Endothelial cell of umbilical vein (primary cell): ENCODE data around the gene RNASET2. TPM values are rescaled to one million over a fixed set of nuclear protein-coding genes. Genes with fewer than 3 reads are reported as not detected.

Experiments used
- BruUV-seq: library from RNA; stranded (reverse); fragments of 400-500 nt; replicated peaks from 2 replicates; lab custom pipeline; 2021; lab: Mats Ljungman, UMichigan
- CTCF ChIA-PET: fragments of 300-600, 350-600 bp; sonication (Branson Sonifier 250); formaldehyde crosslinking; loops from one replicate; lab custom pipeline; 2021; ENCODE audit warnings: antibody characterized with exemption, inconsistent platforms; lab: Charles Lee
- POLR2A ChIA-PET: fragments of 300-600, 350-600 bp; sonication (Branson Sonifier 250); formaldehyde crosslinking; loops from one replicate; lab custom pipeline; 2021; ENCODE audit warnings: antibody characterized with exemption, inconsistent platforms; lab: Charles Lee
- DNase-seq: peaks from one replicate; pipeline ENCODE4 v3.0.0-alpha.2; 2011; ENCODE audit warnings: low read depth, low spot score
- FAIRE-seq: peaks from 2 replicates; lab custom pipeline; 2011; peaks lifted over from hg19 to GRCh38; lab: Jason Lieb, UNC
- H2AFZ ChIP-seq: 2 replicates; pipeline ENCODE4 v1.6.0; 2012; ENCODE audit warnings: low read depth, low read length, control low read depth, inconsistent platforms
- H3K27ac ChIP-seq: 2 replicates; pipeline ENCODE4 v1.5.1; 2011; ENCODE audit warnings: low read depth, mild to moderate bottlenecking, control low read depth, low read length, moderate library complexity; ENCODE audit not compliant: insufficient read depth
- H3K27me3 ChIP-seq, 2 experiments: 2 replicates each; pipeline versions ENCODE4 v1.6.0 to v1.6.1; 2011; ENCODE audit warnings: low read length in 2 of 2, mixed read lengths in 1 of 2; ENCODE audit not compliant: control insufficient read depth in 2 of 2, insufficient read depth in 2 of 2
- H3K36me3 ChIP-seq, 2 experiments: 2 replicates in 1 of 2; 3 replicates in 1 of 2; pipeline ENCODE4 v1.5.1; 2011; ENCODE audit warnings: low read length in 2 of 2, mild to moderate bottlenecking in 1 of 2, moderate library complexity in 1 of 2; ENCODE audit not compliant: control insufficient read depth in 2 of 2, insufficient read depth in 2 of 2; ENCODE audit errors: extremely low read depth in 1 of 2
- H3K4me1 ChIP-seq: 3 replicates; pipeline ENCODE4 v1.5.1; 2011; ENCODE audit warnings: mild to moderate bottlenecking, low read length; ENCODE audit not compliant: control insufficient read depth, insufficient read depth; ENCODE audit errors: extremely low read depth
- H3K4me2 ChIP-seq: 2 replicates; pipeline ENCODE4 v1.6.1; 2011; ENCODE audit warnings: low read length, control low read depth, mixed read lengths; ENCODE audit not compliant: insufficient read depth
- H3K4me3 ChIP-seq, 3 experiments: fragments of 200-600 bp in 1 of 3; sonication (generic), shearing (Covaris generic) in 1 of 3; replicated peaks in 1 of 3; 2 replicates each; pipeline ENCODE4 v1.5.1; 2011 to 2016; ENCODE audit warnings: control low read depth in 3 of 3, low read length in 3 of 3, mild to moderate bottlenecking in 2 of 3, inconsistent platforms in 1 of 3, low read depth in 1 of 3, moderate library complexity in 1 of 3; ENCODE audit not compliant: insufficient read depth in 1 of 3
- H3K79me2 ChIP-seq: 2 replicates; pipeline ENCODE4 v1.6.0; 2012; ENCODE audit warnings: low read length, inconsistent platforms; ENCODE audit not compliant: control insufficient read depth, insufficient read depth
- H3K9ac ChIP-seq: replicated peaks from 2 replicates; pipeline ENCODE3; 2011; ENCODE audit warnings: low read length, control low read depth; ENCODE audit not compliant: insufficient read depth; ENCODE audit errors: extremely low read depth
- H3K9me1 ChIP-seq: replicated peaks from 3 replicates; pipeline ENCODE4 v1.6.0; 2011; ENCODE audit warnings: mild to moderate bottlenecking, low read length; ENCODE audit not compliant: control insufficient read depth, insufficient read depth; ENCODE audit errors: extremely low read depth
- H3K9me3 ChIP-seq: replicated peaks from 2 replicates; pipeline ENCODE4 v1.5.1; 2012; ENCODE audit warnings: low read length, inconsistent platforms; ENCODE audit not compliant: control insufficient read depth, insufficient read depth
- H4K20me1 ChIP-seq: replicated peaks from 2 replicates; pipeline ENCODE3; 2011; ENCODE audit warnings: mild to moderate bottlenecking, low read length; ENCODE audit not compliant: control insufficient read depth, insufficient read depth; ENCODE audit errors: extremely low read depth
- CTCF ChIP-seq, 2 donors: IDR thresholded peaks; 1 replicate in 1 of 2; 2 replicates in 1 of 2; pipeline ENCODE4 v1.5.1; 2011; ENCODE audit warnings: low read length in 2 of 2, mild to moderate bottlenecking in 2 of 2, moderate library complexity in 2 of 2, control low read depth in 1 of 2, inconsistent platforms in 1 of 2, low read depth in 1 of 2; ENCODE audit not compliant: insufficient read depth in 1 of 2; ENCODE audit errors: extremely low read depth in 1 of 2
- EZH2 ChIP-seq: IDR thresholded peaks from 2 replicates; pipeline ENCODE4 v1.6.1; 2012; ENCODE audit warnings: borderline replicate concordance, low read depth, mild to moderate bottlenecking, moderate library complexity, low read length, inconsistent platforms; ENCODE audit not compliant: severe bottlenecking
- FOS ChIP-seq: IDR thresholded peaks from 2 replicates; pipeline ENCODE4 v1.6.1; 2011; ENCODE audit warnings: mild to moderate bottlenecking, low read length, moderate library complexity, borderline replicate concordance; ENCODE audit not compliant: insufficient read depth
- GATA2 ChIP-seq: IDR thresholded peaks from 2 replicates; pipeline ENCODE4 v1.7.0; 2011; ENCODE audit warnings: low read depth, mild to moderate bottlenecking, moderate library complexity, mixed read lengths, low read length; ENCODE audit not compliant: insufficient read length, insufficient read depth
- JUN ChIP-seq: IDR thresholded peaks from 2 replicates; pipeline ENCODE4 v1.6.1; 2011; ENCODE audit warnings: borderline replicate concordance, low read depth; ENCODE audit not compliant: insufficient read length, insufficient read depth
- MAX ChIP-seq: IDR thresholded peaks from 2 replicates; pipeline ENCODE4 v1.6.1; 2011; ENCODE audit not compliant: insufficient read depth, insufficient read length
- MYC ChIP-seq: IDR thresholded peaks from one replicate; pipeline ENCODE4 v1.6.1; 2011; ENCODE audit warnings: mild to moderate bottlenecking, low read depth, low read length
- POLR2A ChIP-seq: IDR thresholded peaks from 2 replicates; pipeline ENCODE4 v1.6.1; 2012; ENCODE audit warnings: low read depth, mild to moderate bottlenecking, control low read depth, low read length
- POLR2AphosphoS5 ChIP-seq: IDR thresholded peaks from 2 replicates; pipeline ENCODE4 v1.6.1; 2012; ENCODE audit warnings: low read depth, mild to moderate bottlenecking, control low read depth, low read length, moderate library complexity; ENCODE audit not compliant: insufficient read depth
- dilution Hi-C: fragments of 300-500 bp; cut with MboI; formaldehyde crosslinking; loops from one replicate; pipeline ENCODE4 v1.15.0; 2019; ENCODE audit warnings: low sequenced_read_pairs; ENCODE audit not compliant: extremely low pct_ligation_motif_present
- intact Hi-C: fragments of 100-400 bp; cut with micrococcal nuclease; formaldehyde crosslinking; loops from one replicate; pipeline ENCODE4 v1.10.0; 2022
- polyA plus RNA-seq, 4 experiments: library from polyadenylated mRNA; depleted of rRNA in 3 of 4; stranded (reverse) in 3 of 4; unstranded in 1 of 4; fragments of >200 nt; gene quantifications; 2 replicates each; pipeline versions ENCODE4 v1.2.1 to v1.2.3, GENCODE V29; 2011 to 2012; ENCODE audit warnings: missing spikeins in 1 of 4
- total RNA-seq: library from RNA; stranded (reverse); gene quantifications from 2 replicates; pipeline ENCODE4 v1.2.3, GENCODE V29; 2021

Gene RNASET2
- total and polyA plus RNA-seq, 2 donors (not counting 3 experiments of a cell fraction or from before 2014, with no cell fraction given): 10.7 to 11.4 TPM

GRCh38 chr6:166905013-166905412, 51.3 kb downstream of the RNASET2 start:
- dilution Hi-C loops: no loop called here

More at GRCh38 chr6:166905013-166905412, 51.3 kb downstream of the RNASET2 start:
- Histone ChIP-seq H3K4me2 (no peak overlapping the region), H4K20me1 (no peaks in the 10 kb centered on the region), H3K4me1 (no peaks in the 10 kb centered on the region), H3K27me3 (no peaks in the 10 kb centered on the region), H3K9ac (no peak overlapping the region), H3K36me3 (no peaks in the 10 kb centered on the region), H3K79me2 (no peaks in the 10 kb centered on the region), H3K27ac (no peak overlapping the region), H2AFZ (no peak overlapping the region), H3K9me1 (no peaks in the 10 kb centered on the region), H3K9me3 (no peaks in the 10 kb centered on the region), H3K4me3 (no peak overlapping the region)
- CTCF ChIA-PET: interaction anchor here (0.8 kb wide), 1 partner anchor 46 kb away, joined by 3 read pairs; no protein-coding TSS in a partner anchor
- POLR2A ChIA-PET: no interaction called here
- intact Hi-C loops: no loop called here
- FAIRE-seq (no peak), DNase-seq (no peak)
- no peak for TF ChIP-seq POLR2A
- TF ChIP-seq POLR2AphosphoS5: no peak
- no peak for TF ChIP-seq EZH2
- TF ChIP-seq GATA2: no peak
- TF ChIP-seq CTCF (IDR thresholded peaks at IDR 0.05; ENCODE audit: extremely low read depth in 1 of 2, insufficient read depth in 1 of 2, low read depth in 1 of 2, low read length in 2 of 2): no peak
- no peak for TF ChIP-seq FOS
- TF ChIP-seq MAX: no peak
- TF ChIP-seq JUN: no peak
- no peak for TF ChIP-seq MYC
- no TSS peak for BruUV-seq
